Stomach (tissue), 9 donors: ENCODE measurements around the gene STK38. TPM values are rescaled to one million over a fixed set of nuclear protein-coding genes. Genes with fewer than 3 reads are reported as not detected.

Source experiments
- DNase-seq, 2 donors: peaks; one replicate each; pipeline versions ENCODE4 v3.0.0 to v3.0.0-alpha.2; 2013 to 2019
- H3K27ac ChIP-seq, 5 donors: fragments of 200-600 bp in 4 of 5; sonication (generic) in 4 of 5; one replicate each; pipeline ENCODE4 v1.5.1; 2013 to 2019; ENCODE audit warnings: mild to moderate bottlenecking in 1 of 5, moderate library complexity in 1 of 5
- H3K27me3 ChIP-seq, 3 donors: fragments of 200-600 bp; sonication (generic); one replicate each; pipeline ENCODE4 v1.5.1; 2017 to 2019; ENCODE audit warnings: mixed run types in 1 of 3
- H3K36me3 ChIP-seq, 4 donors: fragments of 200-600 bp; sonication (generic); 1 replicate in 3 of 4; 2 replicates in 1 of 4; pipeline ENCODE4 v1.5.1; 2016 to 2019
- H3K4me1 ChIP-seq, 4 donors: fragments of 200-600 bp; sonication (generic); one replicate each; pipeline ENCODE4 v1.5.1; 2016 to 2019
- H3K4me3 ChIP-seq, 4 donors: fragments of 200-600 bp; sonication (generic) in 3 of 4; one replicate each; pipeline ENCODE4 v1.5.1; 2016 to 2019; ENCODE audit warnings: mild to moderate bottlenecking in 1 of 4
- H3K9me3 ChIP-seq, 4 donors: fragments of 200-600 bp; sonication (generic); one replicate each; pipeline ENCODE4 v1.5.1; 2016 to 2019
- CTCF ChIP-seq, 7 experiments: fragments of 450-650 bp in 4 of 7; fragments of 200-600 bp in 3 of 7; sonication (generic) in 3 of 7; IDR thresholded peaks; one replicate each; pipeline ENCODE4 v1.5.1; 2016 to 2019; ENCODE audit warnings: antibody characterized with exemption in 7 of 7, control low read depth in 2 of 7, mild to moderate bottlenecking in 1 of 7
- EP300 ChIP-seq: sonication (generic); formaldehyde crosslinking; IDR thresholded peaks from one replicate; pipeline ENCODE4 v1.6.1; 2017; ENCODE audit warnings: antibody characterized with exemption
- POLR2A ChIP-seq, 4 donors: fragments of 450-650 bp; IDR thresholded peaks; one replicate each; pipeline ENCODE4 v1.6.1; 2016; ENCODE audit warnings: antibody characterized with exemption in 4 of 4, control low read depth in 2 of 4, mild to moderate bottlenecking in 1 of 4, moderate library complexity in 1 of 4
- POLR2AphosphoS5 ChIP-seq, 3 donors: sonication (generic); formaldehyde crosslinking; IDR thresholded peaks; one replicate each; pipeline ENCODE4 v1.6.1; 2016; ENCODE audit warnings: antibody characterized with exemption in 3 of 3
- WGBS, 5 donors: extraction: QIAGEN DNeasy Blood & Tissue Kit in 3 of 5; methylation state at CpG; one replicate each; pipeline versions ENCODE4 v1.1.5 to v1.1.7; 2013 to 2018; 5-methylcytosine and 5-hydroxymethylcytosine counted together
- intact Hi-C: fragments of 100-400 bp; cut with DNase I; formaldehyde crosslinking; loops from one replicate; pipeline ENCODE4 v1.15.1; 2023; ENCODE audit warnings: low total_unique reads
- polyA plus RNA-seq, 3 donors: library from polyadenylated mRNA; stranded (reverse); fragments of 200-250 nt; gene quantifications; one replicate each; pipeline ENCODE4 v1.2.3, GENCODE V29; 2013
- total RNA-seq, 5 donors: library from RNA; depleted of rRNA; stranded (reverse); fragments of >200 nt; gene quantifications; one replicate each; pipeline versions ENCODE4 v1.1.0 to v1.2.3, GENCODE V29; 2014 to 2016
- donor health status: healthy with polysubstance abuse.
- donor health status: Bipolar disorder and iron deficiency.
- donor health status: healthy.

STK38 gene
- total and polyA plus RNA-seq, 8 donors = 14.1 to 63.7 (median 24.0) TPM

GRCh38 chr6:36519352-36519751, 27.9 kb downstream of the STK38 start:
- Histone ChIP-seq H3K4me1 (peaks cover 0 to 3% (median 0%) of the 10 kb centered on the region in 4 donors), H3K36me3 (peaks cover 26 to 95% (median 85%) of the 10 kb centered on the region in 4 donors), H3K4me3 (no peak overlapping the region), H3K27ac (no peak overlapping the region), H3K27me3 (no peaks in the 10 kb centered on the region), H3K9me3 (no peaks in the 10 kb centered on the region)
- DNase-seq = no peak
- intact Hi-C loops = no loop called here
- TF ChIP-seq POLR2AphosphoS5 (IDR thresholded peaks at IDR 0.05) = no peak
- TF ChIP-seq POLR2A (IDR thresholded peaks at IDR 0.05) = no peak
- TF ChIP-seq EP300 = no peak
- TF ChIP-seq CTCF (IDR thresholded peaks at IDR 0.05) = no peak

GRCh38 chr6:36517408-36517807, 29.9 kb downstream of the STK38 start:
- 63 to 91% (median 82%) methylated on average over 2 of the region's 2 CpGs for WGBS, 5 donors
- H3K36me3 ChIP-seq = peaks cover 18 to 95% (median 86%) of the 10 kb centered on the region in 4 donors
- no peak for TF ChIP-seq EP300
- no peak for TF ChIP-seq CTCF (IDR thresholded peaks at IDR 0.05)
- TF ChIP-seq POLR2AphosphoS5 (IDR thresholded peaks at IDR 0.05) = no peak
- no peak for TF ChIP-seq POLR2A (IDR thresholded peaks at IDR 0.05)
- no peaks in the 10 kb centered on the region for H3K9me3 ChIP-seq
- no peak for DNase-seq
- H3K4me1 ChIP-seq = no peaks in the 10 kb centered on the region
- intact Hi-C loops = no loop called here
- no peaks in the 10 kb centered on the region for H3K27me3 ChIP-seq
- H3K4me3 ChIP-seq = no peak overlapping the region
- H3K27ac ChIP-seq = no peak overlapping the region

GRCh38 chr6:36516988-36517387, 30.3 kb downstream of the STK38 start:
- H3K4me1 ChIP-seq = no peaks in the 10 kb centered on the region
- no peaks in the 10 kb centered on the region for H3K9me3 ChIP-seq
- intact Hi-C loops = no loop called here
- H3K27ac ChIP-seq = no peak overlapping the region
- no peak for DNase-seq
- peaks cover 18 to 95% (median 86%) of the 10 kb centered on the region in 4 donors for H3K36me3 ChIP-seq
- no peak for TF ChIP-seq EP300
- TF ChIP-seq POLR2AphosphoS5 (IDR thresholded peaks at IDR 0.05) = no peak
- TF ChIP-seq CTCF (IDR thresholded peaks at IDR 0.05) = no peak
- TF ChIP-seq POLR2A (IDR thresholded peaks at IDR 0.05) = no peak
- no peak overlapping the region for H3K4me3 ChIP-seq
- H3K27me3 ChIP-seq = no peaks in the 10 kb centered on the region

- TF ChIP-seq POLR2A (IDR thresholded peaks at IDR 0.05) (no peak), EP300 (no peak), CTCF (IDR thresholded peaks at IDR 0.05) (no peak), POLR2AphosphoS5 (IDR thresholded peaks at IDR 0.05) (no peak)
- H3K36me3 ChIP-seq = peaks cover 18 to 95% (median 86%) of the 10 kb centered on the region in 4 donors
- no peak for DNase-seq
Observed at GRCh38 chr6:36516559-36516958, 30.7 kb downstream of the STK38 start.

More at GRCh38 chr6:36516559-36516958, 30.7 kb downstream of the STK38 start:
- no peak overlapping the region for H3K4me3 ChIP-seq
- WGBS, 5 donors = 85 to 98% (median 92%) methylated on average over 4 of the region's 4 CpGs
- H3K27ac ChIP-seq = no peak overlapping the region
- no peaks in the 10 kb centered on the region for H3K9me3 ChIP-seq
- intact Hi-C loops = no loop called here
- no peaks in the 10 kb centered on the region for H3K27me3 ChIP-seq
- H3K4me1 ChIP-seq = no peaks in the 10 kb centered on the region
